AG10803 (cell line): ENCODE measurements around the gene ACKR2.

ENCODE experiments used
- DNase-seq: peaks from one replicate; pipeline ENCODE4 v3.0.0; 2010; ENCODE audit warnings: low read depth
- H3K4me3 ChIP-seq: 2 replicates; pipeline ENCODE4 v1.5.1; 2011; ENCODE audit warnings: mild to moderate bottlenecking, low read length, control low read depth
- CTCF ChIP-seq: conservative IDR thresholded peaks from 2 replicates; pipeline ENCODE4 v1.5.1; 2011; ENCODE audit warnings: mild to moderate bottlenecking, low read length, control low read depth, inconsistent platforms

Gene ACKR2

GRCh38 chr3:42843713-42844411, 34.6 kb downstream of the ACKR2 start:
- no peak for TF ChIP-seq CTCF
- DNase-seq: no peak
- H3K4me3 ChIP-seq: no peak overlapping the region

GRCh38 chr3:42844412-42844713, 35.1 kb downstream of the ACKR2 start:
- DNase-seq: no peak
- no peak for TF ChIP-seq CTCF
- H3K4me3 ChIP-seq: no peak overlapping the region

DNA sequence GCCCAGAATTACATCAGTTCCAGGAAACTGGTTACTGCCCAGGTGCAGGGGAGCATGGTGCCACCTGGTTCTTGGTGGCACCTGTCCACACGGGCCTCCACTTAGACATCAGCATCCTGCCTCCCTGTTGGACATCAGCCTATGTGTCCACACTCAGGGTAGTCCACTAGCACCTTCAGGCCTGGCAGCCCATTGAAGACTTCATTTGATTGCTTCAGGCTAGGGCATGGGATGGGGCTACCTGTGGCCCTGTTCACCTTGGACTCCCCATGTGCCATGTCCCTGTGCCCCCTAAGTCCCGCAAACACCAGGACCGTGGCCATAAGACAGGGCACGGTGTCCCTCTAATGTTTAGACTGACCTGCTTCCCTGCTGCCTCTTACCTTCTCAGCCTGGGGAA, 35.6 kb downstream of the ACKR2 start:
- no peak for TF ChIP-seq CTCF
- no peak overlapping the region for H3K4me3 ChIP-seq
- DNase-seq: no peak

GRCh38 chr3:42846685-42847522, 37.7 kb downstream of the ACKR2 start:
- no peak for DNase-seq
- no peak for TF ChIP-seq CTCF
- no peak overlapping the region for H3K4me3 ChIP-seq

DNA sequence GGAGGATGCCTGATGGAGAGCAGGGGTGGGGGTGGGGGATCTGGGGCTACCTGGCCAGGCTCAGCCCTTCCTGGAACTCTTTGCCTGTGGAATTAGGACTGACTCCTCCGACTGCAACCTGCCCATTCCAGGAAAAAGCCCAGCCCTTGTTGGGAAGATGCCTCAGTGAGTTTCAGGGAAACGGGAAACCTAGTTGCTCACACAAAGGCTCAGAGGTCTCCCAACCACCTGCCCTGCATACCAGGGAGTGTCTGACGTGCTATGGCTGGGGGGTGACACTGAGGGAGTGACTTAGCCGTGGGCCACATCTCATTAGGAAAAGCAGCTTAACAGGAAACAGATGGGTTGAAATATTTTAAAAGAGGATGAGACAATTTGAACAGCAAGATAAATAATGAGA, 38.5 kb downstream of the ACKR2 start:
- peak; percentile 13 for DNase-seq
- no peak for TF ChIP-seq CTCF
- no peak overlapping the region for H3K4me3 ChIP-seq

DNA sequence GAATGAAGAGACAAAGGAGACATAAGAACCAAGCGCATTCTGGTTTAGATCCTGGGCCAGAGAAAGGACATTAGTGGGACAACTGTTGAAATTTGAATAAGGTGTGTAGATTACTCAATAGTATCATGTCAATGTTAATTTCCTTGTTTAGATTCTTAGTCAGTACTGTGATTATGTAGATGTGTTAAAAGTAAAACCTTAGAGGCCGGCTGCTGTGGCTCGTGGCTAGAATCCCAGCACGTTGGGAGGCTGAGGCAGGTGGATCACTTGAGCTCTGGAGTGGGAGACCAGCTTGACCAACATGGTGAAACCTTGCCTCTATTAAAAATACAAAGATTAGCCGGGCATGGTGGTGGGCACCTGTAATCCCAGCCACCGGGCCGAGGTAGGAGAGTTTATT, 39.8 kb downstream of the ACKR2 start:
- no peak overlapping the region for H3K4me3 ChIP-seq
- no peak for DNase-seq
- TF ChIP-seq CTCF: no peak

DNA sequence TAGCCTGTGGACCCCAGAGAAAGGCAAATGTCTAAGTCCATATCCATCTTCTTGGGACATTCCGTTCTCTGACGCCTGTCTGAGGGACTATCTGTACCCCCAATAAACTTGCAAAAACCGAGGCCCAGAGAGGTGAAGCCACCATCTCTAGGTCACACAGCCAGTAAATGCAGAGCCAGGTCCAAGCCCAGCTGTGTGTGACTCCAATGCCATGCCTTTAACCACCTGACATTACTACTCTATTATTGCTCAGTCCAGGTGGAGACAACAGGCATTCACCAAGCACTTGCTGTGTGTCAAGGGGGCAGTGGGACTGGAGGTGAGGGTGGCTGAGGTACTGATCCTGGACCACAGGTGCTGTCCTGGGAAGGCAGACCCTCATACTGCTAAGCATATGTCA, 41.0 kb downstream of the ACKR2 start:
- no peak overlapping the region for H3K4me3 ChIP-seq
- no peak for DNase-seq
- TF ChIP-seq CTCF: no peak
